H9 (cell line): ENCODE data around the gene CCN5. TPM values are rescaled to one million over a fixed set of nuclear protein-coding genes. Genes with fewer than 3 reads are reported as not detected.

Source experiments
- DNase-seq: peaks from one replicate; pipeline ENCODE4 v3.0.0-alpha.2; 2017
- H2AFZ ChIP-seq: one replicate; pipeline ENCODE4 v1.6.1; 2013; ENCODE audit warnings: mild to moderate bottlenecking, low read length, control low read depth, moderate library complexity
- H2AK5ac ChIP-seq: 2 replicates; pipeline ENCODE4 v1.6.1; 2013; ENCODE audit warnings: low read length, control low read depth, mixed read lengths; ENCODE audit not compliant: insufficient read length
- H2BK120ac ChIP-seq: one replicate; pipeline ENCODE4 v1.6.1; 2013; ENCODE audit warnings: low read depth, mild to moderate bottlenecking, low read length, control low read depth, inconsistent platforms; ENCODE audit not compliant: poor library complexity, severe bottlenecking
- H2BK12ac ChIP-seq: 2 replicates; pipeline ENCODE4 v1.6.1; 2013; ENCODE audit warnings: low read length, control low read depth, mixed read lengths, low read depth; ENCODE audit not compliant: insufficient read length
- H2BK15ac ChIP-seq: 2 replicates; pipeline ENCODE4 v1.6.1; 2013; ENCODE audit warnings: low read depth, low read length, control low read depth
- H2BK20ac ChIP-seq: one replicate; pipeline ENCODE4 v1.6.1; 2013; ENCODE audit warnings: low read depth, mild to moderate bottlenecking, low read length, control low read depth, inconsistent platforms; ENCODE audit not compliant: poor library complexity, severe bottlenecking
- H2BK5ac ChIP-seq: 2 replicates; pipeline ENCODE4 v1.6.1; 2013; ENCODE audit warnings: low read length, control low read depth, mixed read lengths; ENCODE audit not compliant: insufficient read length
- H3K14ac ChIP-seq: 2 replicates; pipeline ENCODE4 v1.6.1; 2013; ENCODE audit warnings: low read length, control low read depth; ENCODE audit not compliant: insufficient read depth
- H3K18ac ChIP-seq: 2 replicates; pipeline ENCODE4 v1.6.1; 2013; ENCODE audit warnings: low read depth, mild to moderate bottlenecking, mixed read lengths, low read length, control low read depth; ENCODE audit not compliant: insufficient read length
- H3K23ac ChIP-seq: 2 replicates; pipeline ENCODE4 v1.6.1; 2013; ENCODE audit warnings: low read length, control low read depth, mixed read lengths, low read depth; ENCODE audit not compliant: insufficient read length
- H3K23me2 ChIP-seq: 2 replicates; pipeline ENCODE4 v1.6.1; 2013; ENCODE audit warnings: low read depth, mild to moderate bottlenecking, mixed read lengths, low read length, control low read depth; ENCODE audit not compliant: insufficient read length, poor library complexity, severe bottlenecking
- H3K27ac ChIP-seq: 2 replicates; pipeline ENCODE4 v1.5.1; 2013; ENCODE audit warnings: low read length, control low read depth, mixed read lengths, low read depth; ENCODE audit not compliant: insufficient read length
- H3K27me3 ChIP-seq: 2 replicates; pipeline ENCODE4 v1.6.1; 2013; ENCODE audit warnings: low read length, control low read depth, inconsistent platforms; ENCODE audit not compliant: insufficient read depth
- H3K4ac ChIP-seq: 2 replicates; pipeline ENCODE4 v1.6.1; 2013; ENCODE audit warnings: low read depth, mild to moderate bottlenecking, control low read depth, inconsistent platforms, low read length, moderate library complexity
- H3K4me1 ChIP-seq: 2 replicates; pipeline ENCODE4 v1.6.1; 2013; ENCODE audit warnings: low read length, control low read depth, inconsistent platforms; ENCODE audit not compliant: insufficient read depth
- H3K4me2 ChIP-seq: 2 replicates; pipeline ENCODE4 v1.6.1; 2013; ENCODE audit warnings: low read length, control low read depth, mixed read lengths; ENCODE audit not compliant: insufficient read length, insufficient read depth
- H3K56ac ChIP-seq: 2 replicates; pipeline ENCODE4 v1.6.1; 2013; ENCODE audit warnings: low read depth, mild to moderate bottlenecking, mixed read lengths, low read length, control low read depth; ENCODE audit not compliant: insufficient read length
- H3K79me1 ChIP-seq: 2 replicates; pipeline ENCODE4 v1.6.1; 2013; ENCODE audit warnings: low read depth, mild to moderate bottlenecking, moderate library complexity, low read length, control low read depth, inconsistent platforms; ENCODE audit not compliant: insufficient read depth, poor library complexity, severe bottlenecking
- H3K79me2 ChIP-seq: 2 replicates; pipeline ENCODE4 v1.6.1; 2013; ENCODE audit warnings: low read length, control low read depth, inconsistent platforms; ENCODE audit not compliant: insufficient read depth
- H3K9ac ChIP-seq: 2 replicates; pipeline ENCODE4 v1.6.1; 2013; ENCODE audit warnings: low read length, control low read depth, mixed read lengths; ENCODE audit not compliant: insufficient read length; ENCODE audit errors: extremely low read depth
- H3K9me3 ChIP-seq: one replicate; pipeline ENCODE4 v1.6.1; 2013; ENCODE audit warnings: low read depth, low read length, inconsistent platforms; ENCODE audit not compliant: control insufficient read depth
- H3T11ph ChIP-seq: one replicate; pipeline ENCODE4 v1.6.1; 2013; ENCODE audit warnings: mild to moderate bottlenecking, low read length, control low read depth, inconsistent platforms
- H4K20me1 ChIP-seq: one replicate; pipeline ENCODE4 v1.6.1; 2013; ENCODE audit not compliant: control insufficient read depth, insufficient read length, insufficient read depth
- H4K5ac ChIP-seq: 2 replicates; pipeline ENCODE4 v1.6.1; 2013; ENCODE audit warnings: low read depth, mild to moderate bottlenecking, mixed read lengths, low read length, control low read depth; ENCODE audit not compliant: insufficient read length
- H4K8ac ChIP-seq: replicated peaks from 2 replicates; pipeline ENCODE4 v1.6.1; 2013; ENCODE audit warnings: low read length, control low read depth, mixed read lengths, low read depth; ENCODE audit not compliant: insufficient read length
- H4K91ac ChIP-seq: 2 replicates; pipeline ENCODE4 v1.6.1; 2013; ENCODE audit warnings: low read depth, mild to moderate bottlenecking, moderate library complexity, mixed read lengths, low read length, control low read depth; ENCODE audit not compliant: insufficient read length
- H3K27ac Mint-ChIP-seq, 3 experiments: 2 replicates in 2 of 3; 3 replicates in 1 of 3; pipeline ENCODE4 v1.8.0; 2020 to 2021; ENCODE audit warnings: mixed read lengths in 3 of 3, mild to moderate bottlenecking in 1 of 3, moderate library complexity in 1 of 3
- H3K27me3 Mint-ChIP-seq: 2 replicates; pipeline ENCODE4 v1.8.0; 2021; ENCODE audit warnings: low read depth, mild to moderate bottlenecking, moderate library complexity, mixed read lengths
- H3K36me3 Mint-ChIP-seq, 3 experiments: 2 replicates in 2 of 3; 3 replicates in 1 of 3; pipeline ENCODE4 v1.8.0; 2020 to 2021; ENCODE audit warnings: low read depth in 3 of 3, mixed read lengths in 3 of 3; ENCODE audit not compliant: insufficient read depth in 1 of 3
- H3K4me1 Mint-ChIP-seq, 2 experiments: 2 replicates each; pipeline ENCODE4 v1.8.0; 2020; ENCODE audit warnings: mixed read lengths in 2 of 2
- H3K4me3 Mint-ChIP-seq, 2 experiments: 2 replicates in 1 of 2; 3 replicates in 1 of 2; pipeline ENCODE4 v1.8.0; 2020 to 2021; ENCODE audit warnings: mild to moderate bottlenecking in 2 of 2, mixed read lengths in 2 of 2, moderate library complexity in 1 of 2
- H3K9me3 Mint-ChIP-seq, 2 experiments: 2 replicates in 1 of 2; 3 replicates in 1 of 2; pipeline ENCODE4 v1.8.0; 2020; ENCODE audit warnings: mild to moderate bottlenecking in 2 of 2, mixed read lengths in 2 of 2, moderate library complexity in 1 of 2
- CTCF ChIP-seq: fragments of 200-600 bp; sonication (generic); conservative IDR thresholded peaks from 3 replicates; pipeline ENCODE4 v1.8.0; 2021; ENCODE audit warnings: antibody characterized with exemption, mild to moderate bottlenecking
- WGBS: extraction: QIAGEN DNeasy Blood & Tissue Kit; methylation state at CpG from one replicate; pipeline ENCODE4 v1.1.7; 2013; ENCODE audit warnings: missing lambda C conversion rate, low lambda C conversion rate, mixed read lengths; ENCODE audit not compliant: insufficient read length; ENCODE audit errors: extremely low coverage; 5-methylcytosine and 5-hydroxymethylcytosine counted together
- total RNA-seq: library from RNA; stranded (reverse); gene quantifications from 2 replicates; pipeline ENCODE4 v1.2.1, GENCODE V29; 2021

CCN5 gene
- total RNA-seq, 1 experiment from 2014 or later: not detected

GRCh38 chr20:44691424-44692423, 23.4 kb upstream of the CCN5 start:
- no peak overlapping the region for H3K4ac ChIP-seq
- no peak overlapping the region for H2BK5ac ChIP-seq
- H2BK120ac ChIP-seq: no peak overlapping the region
- no CpG with 5 or more reads among the region's 7 CpGs for WGBS
- H2BK15ac ChIP-seq: no peak overlapping the region
- H3K4me1 ChIP-seq: no peaks in the 10 kb centered on the region; the same call in 1 of the 2 replicates
- H3K27me3 ChIP-seq: no peaks in the 10 kb centered on the region
- H4K91ac ChIP-seq: no peak overlapping the region
- H3K23me2 ChIP-seq: no peaks in the 10 kb centered on the region
- TF ChIP-seq CTCF: no peak
- no peak overlapping the region for H3K4me2 ChIP-seq
- no peak overlapping the region for H3K14ac ChIP-seq
- H2AK5ac ChIP-seq: no peak overlapping the region
- Mint-ChIP-seq H3K36me3 (peaks cover 0 to 7% (median 2%) of the 10 kb centered on the region in 3 experiments; a peak in 4 of 7 replicates), H3K27ac (no peak overlapping the region; a peak in 2 of 7 replicates), H3K4me3 (no peak overlapping the region), H3K9me3 (peaks cover 4 to 15% of the 10 kb centered on the region in 2 experiments; a peak in 3 of 5 replicates), H3K4me1 (peaks cover 17% of the 10 kb centered on the region in 2 experiments), H3K27me3 (peaks cover 2% of the 10 kb centered on the region)
- H4K20me1 ChIP-seq: no peaks in the 10 kb centered on the region
- no peaks in the 10 kb centered on the region for H3K79me1 ChIP-seq
- no peak overlapping the region for H3K27ac ChIP-seq
- H3K9ac ChIP-seq: no peak overlapping the region
- DNase-seq: no peak
- no peak overlapping the region for H2BK20ac ChIP-seq
- H3K79me2 ChIP-seq: no peaks in the 10 kb centered on the region
- H3T11ph ChIP-seq: no peak overlapping the region
- no peak overlapping the region for H2AFZ ChIP-seq
- no peak overlapping the region for H2BK12ac ChIP-seq
- no peak overlapping the region for H4K5ac ChIP-seq
- no peak overlapping the region for H3K56ac ChIP-seq
- no peak overlapping the region for H4K8ac ChIP-seq
- H3K18ac ChIP-seq: no peak overlapping the region
- H3K23ac ChIP-seq: no peak overlapping the region
- no peaks in the 10 kb centered on the region for H3K9me3 ChIP-seq
